SJSA1 (cell line): ENCODE measurements around the gene ITGB1BP1. TPM values are rescaled to one million over a fixed set of nuclear protein-coding genes. Genes with fewer than 3 reads are reported as not detected.
A peak's percentile ranks its signal among the peaks of the same experiment; 100 is the strongest.

Experiments used
- DNase-seq, 2 experiments: peaks; one replicate each; pipeline ENCODE4 v3.0.0-alpha.2; 2015 to 2020; ENCODE audit warnings: low spot score in 2 of 2, low read depth in 1 of 2
- H3K27ac ChIP-seq: fragments of 250-450 bp; sonication (Bioruptor Pico); 2 replicates; pipeline ENCODE4 v1.5.1; 2020; ENCODE audit warnings: mild to moderate bottlenecking, moderate library complexity
- H3K27me3 ChIP-seq: fragments of 250-450 bp; sonication (Bioruptor Pico); replicated peaks from 2 replicates; pipeline ENCODE4 v1.5.1; 2020; ENCODE audit warnings: mild to moderate bottlenecking, moderate library complexity
- H3K36me3 ChIP-seq: fragments of 250-450 bp; sonication (Bioruptor Pico); 2 replicates; pipeline ENCODE4 v1.5.1; 2020; ENCODE audit warnings: mild to moderate bottlenecking
- H3K4me1 ChIP-seq: fragments of 250-450 bp; sonication (Bioruptor Pico); replicated peaks from 2 replicates; pipeline ENCODE4 v1.6.1; 2021; ENCODE audit warnings: mild to moderate bottlenecking
- H3K4me3 ChIP-seq: fragments of 250-450 bp; sonication (Bioruptor Pico); 2 replicates; pipeline ENCODE4 v1.5.1; 2020; ENCODE audit warnings: mild to moderate bottlenecking
- H3K9me3 ChIP-seq: fragments of 250-450 bp; sonication (Bioruptor Pico); replicated peaks from 2 replicates; pipeline ENCODE4 v1.5.1; 2020; ENCODE audit warnings: mild to moderate bottlenecking
- total RNA-seq: library from RNA; depleted of rRNA; stranded (reverse); fragments of >200 nt; shearing (Covaris generic); gene quantifications from 2 replicates; pipeline ENCODE4 v1.2.3, GENCODE V29; 2014; rRNA removed

ITGB1BP1 gene
- total RNA-seq = 64.4 and 70.1 TPM in 2 replicates

DNA sequence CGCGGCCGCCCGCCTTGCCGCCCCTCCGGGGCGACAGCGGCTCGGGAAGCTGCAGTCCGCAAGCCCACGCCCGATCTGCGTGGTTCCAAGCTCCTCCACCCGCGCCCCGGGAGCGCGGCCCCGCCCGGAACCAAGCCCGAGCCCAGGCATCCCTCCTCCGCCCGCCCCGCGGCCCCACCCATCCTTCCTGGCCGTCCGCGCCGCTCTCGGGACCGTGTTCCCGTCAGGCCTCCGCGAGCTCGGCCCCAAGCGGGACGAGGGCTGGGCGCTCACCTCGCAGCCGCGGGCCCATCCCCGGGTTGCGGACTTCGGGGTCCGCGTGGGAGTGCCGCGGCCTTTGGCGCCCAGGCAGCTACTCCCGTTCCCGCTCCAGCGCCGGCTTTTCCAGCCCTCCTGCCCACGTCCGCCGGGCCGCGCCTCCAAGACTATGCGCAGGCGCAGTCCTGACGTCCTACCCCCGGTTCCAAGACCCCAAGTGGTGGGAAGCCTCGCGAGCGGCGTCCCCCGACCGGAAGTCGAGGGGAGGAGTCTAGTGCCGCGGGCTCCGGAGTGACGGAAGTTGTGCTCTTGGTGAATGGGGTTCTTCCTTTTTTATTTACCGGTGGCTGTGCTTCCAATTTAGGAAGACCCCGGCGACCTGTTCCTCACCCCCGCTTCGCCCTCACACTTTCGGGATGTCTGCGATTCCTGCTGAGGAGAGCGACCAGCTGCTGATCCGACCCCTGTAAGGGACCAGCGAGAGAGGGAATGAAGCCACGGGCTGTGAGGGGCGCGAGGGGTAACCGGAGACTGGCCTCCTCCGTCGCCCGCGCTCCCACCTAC lies at the start of gene ITGB1BP1, which contains the start of gene CPSF3:
Gene ITGB1BP1 (minus strand): TSS at position 429 of the 822 bp plus-strand sequence. CDS start 4,831 bp downstream, outside the sequence.
Gene CPSF3 (plus strand): TSS at position 555 of the 822 bp plus-strand sequence. CDS start 120 bp downstream, at position 675.
- Histone ChIP-seq H3K27ac (peak within 1 kb of the TSS; percentile 64), H3K27me3 (no peaks in the 10 kb centered on the region), H3K4me3 (peak within 1 kb of the TSS; percentile 83), H3K36me3 (peaks cover 15% of the 10 kb centered on the region), H3K4me1 (peaks cover 15% of the 10 kb centered on the region), H3K9me3 (no peaks in the 10 kb centered on the region)
- DNase-seq = peak; percentile 97 to 99

DNA sequence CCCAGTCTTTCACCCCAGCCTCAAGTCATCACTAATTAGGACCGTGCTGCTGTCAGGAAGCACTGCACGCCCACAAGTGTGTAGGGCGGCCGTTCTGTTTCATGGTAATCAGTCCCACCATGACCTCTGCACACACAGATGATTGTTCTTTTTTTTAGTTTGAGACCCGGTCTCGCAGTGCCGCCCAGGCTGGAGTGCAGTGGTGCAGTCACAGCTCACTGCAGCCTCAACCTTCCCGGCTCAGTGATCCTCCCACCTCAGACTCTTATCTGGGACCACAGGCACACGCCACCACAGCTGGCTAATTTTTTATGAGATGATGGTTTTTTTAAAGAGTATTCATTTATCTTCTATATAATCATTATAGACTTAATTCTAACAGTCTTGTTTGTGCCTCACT lies 49.2 kb upstream of the ITGB1BP1 start:
- DNase-seq = no peak
- H3K4me3 ChIP-seq = no peak overlapping the region
- no peaks in the 10 kb centered on the region for H3K9me3 ChIP-seq
- no peaks in the 10 kb centered on the region for H3K27me3 ChIP-seq
- no peak overlapping the region for H3K27ac ChIP-seq
- peaks cover 68% of the 10 kb centered on the region for H3K36me3 ChIP-seq
- peaks cover 17% of the 10 kb centered on the region for H3K4me1 ChIP-seq

DNA sequence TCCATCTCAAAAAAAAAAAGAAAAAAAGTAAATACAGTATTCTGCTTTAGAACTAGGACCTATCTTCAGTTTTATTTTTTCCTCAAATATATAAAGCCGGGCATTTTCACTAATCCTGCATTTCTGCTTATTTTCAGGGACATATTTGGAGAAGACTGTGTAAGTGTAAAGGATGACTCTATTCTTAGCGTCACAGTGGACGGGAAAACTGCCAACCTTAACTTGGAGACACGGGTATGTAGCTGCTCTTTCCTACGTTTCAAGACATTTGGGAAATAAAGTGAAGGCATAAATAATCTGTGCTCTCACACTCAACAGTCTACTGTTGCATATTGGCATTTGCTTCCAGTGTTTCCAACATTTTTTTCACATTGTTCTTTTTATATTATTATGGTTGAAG lies 47.9 kb upstream of the ITGB1BP1 start:
- H3K4me3 ChIP-seq = no peak overlapping the region
- H3K4me1 ChIP-seq = peaks cover 15% of the 10 kb centered on the region
- no peak for DNase-seq
- no peaks in the 10 kb centered on the region for H3K9me3 ChIP-seq
- H3K36me3 ChIP-seq = peaks cover 58% of the 10 kb centered on the region
- no peaks in the 10 kb centered on the region for H3K27me3 ChIP-seq
- H3K27ac ChIP-seq = no peak overlapping the region

DNA sequence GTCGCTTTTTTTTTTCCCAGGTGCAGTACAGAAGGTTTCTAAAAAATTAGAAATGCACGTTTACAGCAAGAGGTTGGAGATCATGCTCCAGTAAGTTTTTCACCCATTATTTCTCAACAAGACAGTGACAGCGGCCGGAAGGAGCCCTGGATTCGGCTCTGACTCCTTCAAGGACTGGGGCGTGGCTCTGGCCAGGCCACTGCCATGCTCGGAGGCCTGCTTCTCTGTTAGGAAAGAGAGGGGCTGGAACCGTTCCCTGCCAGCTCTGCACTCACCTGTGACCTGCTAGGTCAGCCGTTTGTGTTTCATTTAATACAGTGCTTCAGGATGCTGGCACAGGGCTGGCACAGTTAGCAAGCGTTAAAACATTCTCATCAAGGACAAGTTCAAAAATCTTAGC lies 44.4 kb upstream of the ITGB1BP1 start:
- no peak overlapping the region for H3K4me3 ChIP-seq
- no peaks in the 10 kb centered on the region for H3K27me3 ChIP-seq
- no peak overlapping the region for H3K27ac ChIP-seq
- no peaks in the 10 kb centered on the region for H3K4me1 ChIP-seq
- no peak for DNase-seq
- H3K9me3 ChIP-seq = no peaks in the 10 kb centered on the region
- H3K36me3 ChIP-seq = peaks cover 61% of the 10 kb centered on the region

GRCh38 chr2:9466147-9466683 lies 42.9 kb upstream of the ITGB1BP1 start:
- Histone ChIP-seq H3K4me3 (no peak overlapping the region), H3K27ac (no peak overlapping the region), H3K9me3 (no peaks in the 10 kb centered on the region), H3K36me3 (peaks cover 66% of the 10 kb centered on the region), H3K27me3 (no peaks in the 10 kb centered on the region), H3K4me1 (no peaks in the 10 kb centered on the region)
- no peak for DNase-seq

DNA sequence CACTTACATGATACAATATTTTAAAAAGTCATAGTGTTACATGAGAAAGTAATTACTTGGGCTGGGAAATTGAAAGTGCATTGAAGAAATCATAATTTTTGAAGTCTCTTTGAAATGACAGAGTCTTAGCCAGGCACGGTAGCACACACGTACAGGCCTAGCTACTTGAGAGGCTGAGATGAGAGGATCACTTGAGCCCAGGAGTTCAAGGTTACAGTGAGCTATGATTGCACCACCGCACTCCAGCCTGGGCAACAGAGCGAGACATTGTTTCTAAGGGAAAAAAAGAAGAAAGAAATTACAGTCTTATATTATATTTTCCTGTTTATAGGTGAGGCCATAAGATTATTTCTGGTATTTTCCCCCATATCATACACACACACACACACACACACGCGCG lies 41.8 kb upstream of the ITGB1BP1 start:
- DNase-seq = no peak
- Histone ChIP-seq H3K9me3 (no peaks in the 10 kb centered on the region), H3K4me1 (no peaks in the 10 kb centered on the region), H3K4me3 (no peak overlapping the region), H3K36me3 (peaks cover 62% of the 10 kb centered on the region), H3K27ac (no peak overlapping the region), H3K27me3 (no peaks in the 10 kb centered on the region)

DNA sequence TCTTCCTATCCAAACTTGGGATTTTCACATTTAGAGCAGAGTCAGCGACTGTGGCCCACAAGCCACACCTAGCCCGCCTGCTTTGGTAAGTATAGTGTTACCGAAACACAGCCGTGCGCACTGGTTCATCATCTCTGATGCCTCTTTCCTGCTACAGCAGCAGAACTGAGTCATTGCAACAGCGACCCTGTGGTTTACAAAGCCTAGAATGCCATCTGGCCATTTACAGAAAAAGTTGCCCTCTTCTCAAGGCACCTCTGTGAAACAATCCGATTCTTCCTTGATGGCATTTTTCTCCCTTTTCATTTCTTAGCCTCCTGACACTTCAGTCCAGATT lies 40.3 kb upstream of the ITGB1BP1 start:
- no peaks in the 10 kb centered on the region for H3K9me3 ChIP-seq
- H3K27ac ChIP-seq = no peak overlapping the region
- H3K4me1 ChIP-seq = no peaks in the 10 kb centered on the region
- DNase-seq = no peak
- no peaks in the 10 kb centered on the region for H3K27me3 ChIP-seq
- no peak overlapping the region for H3K4me3 ChIP-seq
- H3K36me3 ChIP-seq = peaks cover 62% of the 10 kb centered on the region

- H3K27me3 ChIP-seq = no peaks in the 10 kb centered on the region
- H3K27ac ChIP-seq = no peak overlapping the region
- H3K36me3 ChIP-seq = peaks cover 65% of the 10 kb centered on the region
- no peaks in the 10 kb centered on the region for H3K9me3 ChIP-seq
- no peak overlapping the region for H3K4me3 ChIP-seq
- DNase-seq = no peak
- H3K4me1 ChIP-seq = no peaks in the 10 kb centered on the region
Observed at GRCh38 chr2:9462886-9463697, 39.8 kb upstream of the ITGB1BP1 start.

DNA sequence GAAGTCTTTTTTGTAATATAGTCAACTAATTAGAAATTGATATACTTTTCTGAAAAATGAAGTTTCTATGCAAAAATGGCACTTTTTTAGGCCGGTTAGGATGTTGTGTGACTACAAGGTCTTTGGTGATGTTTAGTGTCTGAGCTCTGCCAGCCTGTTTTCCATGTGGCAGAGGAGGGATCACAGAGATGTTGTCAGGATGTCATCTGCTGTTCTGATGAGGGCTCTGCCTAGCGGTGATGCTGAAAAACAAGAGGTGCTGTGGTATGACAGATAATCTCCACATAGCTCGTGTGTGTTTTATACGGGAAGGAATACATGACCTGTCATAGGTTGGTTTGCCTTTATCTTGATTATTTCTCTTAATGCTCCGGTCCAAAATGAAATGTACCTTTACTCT lies 39.0 kb upstream of the ITGB1BP1 start:
- no peaks in the 10 kb centered on the region for H3K4me1 ChIP-seq
- no peaks in the 10 kb centered on the region for H3K27me3 ChIP-seq
- H3K36me3 ChIP-seq = peaks cover 63% of the 10 kb centered on the region
- H3K27ac ChIP-seq = no peak overlapping the region
- DNase-seq = no peak
- H3K4me3 ChIP-seq = no peak overlapping the region
- H3K9me3 ChIP-seq = no peaks in the 10 kb centered on the region

GRCh38 chr2:9461079-9461478 lies 37.8 kb upstream of the ITGB1BP1 start:
- no peaks in the 10 kb centered on the region for H3K27me3 ChIP-seq
- no peaks in the 10 kb centered on the region for H3K9me3 ChIP-seq
- no peaks in the 10 kb centered on the region for H3K4me1 ChIP-seq
- no peak for DNase-seq
- H3K27ac ChIP-seq = no peak overlapping the region
- peaks cover 70% of the 10 kb centered on the region for H3K36me3 ChIP-seq
- no peak overlapping the region for H3K4me3 ChIP-seq

DNA sequence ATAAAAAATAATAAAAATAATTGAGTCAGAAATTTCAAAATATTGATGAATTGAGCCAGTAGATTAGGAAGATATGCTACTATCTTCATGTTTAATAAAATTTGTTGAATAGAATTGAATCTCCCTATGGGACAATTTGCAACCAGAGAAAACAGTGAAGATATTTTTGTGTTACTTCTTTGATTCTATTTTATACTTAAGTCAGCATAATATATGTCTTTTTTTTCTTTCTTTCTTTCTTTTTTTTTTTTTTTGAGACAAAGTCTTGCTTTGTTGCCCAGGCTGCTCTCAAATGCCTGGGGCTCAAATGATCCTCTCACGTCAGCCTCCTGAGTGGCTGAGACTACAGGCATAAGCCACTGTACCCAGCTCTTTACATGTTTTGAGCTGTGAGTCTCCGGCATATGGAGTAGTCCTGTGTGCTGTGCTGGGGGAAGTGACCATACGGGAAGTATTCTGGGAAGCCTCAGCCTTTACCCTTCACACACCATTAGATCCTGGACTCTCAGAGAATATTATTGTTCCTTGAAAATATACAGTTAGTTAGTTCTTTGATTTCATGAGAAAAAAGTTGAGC lies 37.2 kb upstream of the ITGB1BP1 start:
- H3K9me3 ChIP-seq = no peaks in the 10 kb centered on the region
- H3K27ac ChIP-seq = no peak overlapping the region
- no peaks in the 10 kb centered on the region for H3K4me1 ChIP-seq
- peaks cover 67% of the 10 kb centered on the region for H3K36me3 ChIP-seq
- DNase-seq = no peak
- H3K4me3 ChIP-seq = no peak overlapping the region
- H3K27me3 ChIP-seq = no peaks in the 10 kb centered on the region

DNA sequence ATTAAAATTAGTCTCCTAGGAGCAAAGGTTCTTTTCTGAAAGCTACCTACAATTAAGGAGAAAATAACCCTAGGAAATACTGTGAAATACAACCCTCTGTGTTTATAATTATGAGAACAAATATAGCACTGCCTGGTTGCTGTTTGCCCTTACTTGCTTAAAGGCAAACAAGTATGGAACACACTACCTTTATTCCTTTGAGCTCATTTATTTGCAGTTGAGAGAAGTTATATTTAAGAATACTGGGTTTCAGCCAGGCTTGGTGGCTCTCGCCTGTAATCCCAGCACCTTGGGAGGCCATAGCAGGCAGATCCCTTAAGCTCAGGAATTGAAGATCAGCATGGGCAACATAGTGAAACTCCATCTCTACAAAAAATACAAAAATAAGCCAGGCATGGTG lies 27.9 kb upstream of the ITGB1BP1 start:
- H3K9me3 ChIP-seq = no peaks in the 10 kb centered on the region
- no peak overlapping the region for H3K27ac ChIP-seq
- H3K4me3 ChIP-seq = no peak overlapping the region
- no peak for DNase-seq
- H3K4me1 ChIP-seq = 0 out of 2 replicates have a peak, but pooled peaks cover 3% of the 10 kb centered on the region
- peaks cover 74% of the 10 kb centered on the region for H3K36me3 ChIP-seq
- H3K27me3 ChIP-seq = no peaks in the 10 kb centered on the region

GRCh38 chr2:9445089-9445488 lies 21.8 kb upstream of the ITGB1BP1 start:
- Histone ChIP-seq H3K36me3 (peaks cover 75% of the 10 kb centered on the region), H3K9me3 (no peaks in the 10 kb centered on the region), H3K27ac (no peak overlapping the region), H3K4me1 (peaks cover 20% of the 10 kb centered on the region), H3K27me3 (no peaks in the 10 kb centered on the region), H3K4me3 (no peak overlapping the region)
- DNase-seq = no peak
